Ovary (tissue), 3 donors: ENCODE data around the gene EIF3A.

Experiments used
- EP300 ChIP-seq: sonication (generic); formaldehyde crosslinking; IDR thresholded peaks from one replicate; pipeline ENCODE4 v1.6.1; 2017; ENCODE audit warnings: antibody characterized with exemption
- POLR2A ChIP-seq: fragments of 450-650 bp; IDR thresholded peaks from one replicate; pipeline ENCODE4 v1.6.1; 2017; ENCODE audit warnings: antibody characterized with exemption, mild to moderate bottlenecking, moderate library complexity
- TF ChIP-seq, protein P1 (sequence below), 3 donors: fragments of 450-650 bp in 2 of 3; fragments of 200-600 bp in 1 of 3; IDR thresholded peaks; one replicate each; pipeline versions ENCODE4 v1.5.1 to v1.8.0; 2016 to 2022; ENCODE audit warnings: antibody characterized with exemption in 3 of 3, mild to moderate bottlenecking in 1 of 3
- donor health status: DM: no; HTN: no; CAD: no.

DNA sequence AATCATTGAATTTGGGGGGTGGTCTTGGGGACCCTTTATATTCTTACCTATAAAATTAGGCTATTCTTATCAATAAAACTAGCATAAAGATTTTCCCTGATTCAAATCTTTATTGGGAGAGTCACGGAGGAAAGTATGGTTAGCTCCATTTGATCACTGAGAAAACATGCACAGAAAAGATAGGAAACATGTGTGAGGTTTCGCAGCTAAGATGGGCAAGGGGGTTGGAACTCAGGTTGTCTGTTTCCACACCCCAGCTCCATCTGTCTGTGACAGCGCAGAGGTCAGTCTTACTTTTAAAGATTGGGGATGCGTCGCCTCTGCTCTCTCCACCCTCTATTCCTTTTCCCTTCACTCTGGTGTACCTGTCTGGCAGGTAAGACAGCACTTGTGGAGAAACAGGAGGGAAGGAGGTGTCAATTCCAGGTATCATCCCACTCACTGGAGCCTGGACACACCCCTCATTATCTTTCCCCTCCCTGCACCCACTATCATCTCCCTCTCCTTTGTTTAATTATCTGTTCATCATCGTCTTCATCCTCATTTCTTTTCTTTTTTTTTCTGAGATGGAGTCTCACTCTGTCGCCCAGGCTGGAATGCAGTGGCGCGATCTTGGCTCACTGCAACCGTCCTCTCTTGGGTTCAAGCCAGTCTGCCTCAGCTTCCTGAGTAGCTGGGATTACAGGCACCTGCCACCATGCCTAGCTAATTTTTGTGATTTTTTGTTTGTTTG is 20.9 kb upstream of the EIF3A start:
- TF ChIP-seq, protein P1, sequence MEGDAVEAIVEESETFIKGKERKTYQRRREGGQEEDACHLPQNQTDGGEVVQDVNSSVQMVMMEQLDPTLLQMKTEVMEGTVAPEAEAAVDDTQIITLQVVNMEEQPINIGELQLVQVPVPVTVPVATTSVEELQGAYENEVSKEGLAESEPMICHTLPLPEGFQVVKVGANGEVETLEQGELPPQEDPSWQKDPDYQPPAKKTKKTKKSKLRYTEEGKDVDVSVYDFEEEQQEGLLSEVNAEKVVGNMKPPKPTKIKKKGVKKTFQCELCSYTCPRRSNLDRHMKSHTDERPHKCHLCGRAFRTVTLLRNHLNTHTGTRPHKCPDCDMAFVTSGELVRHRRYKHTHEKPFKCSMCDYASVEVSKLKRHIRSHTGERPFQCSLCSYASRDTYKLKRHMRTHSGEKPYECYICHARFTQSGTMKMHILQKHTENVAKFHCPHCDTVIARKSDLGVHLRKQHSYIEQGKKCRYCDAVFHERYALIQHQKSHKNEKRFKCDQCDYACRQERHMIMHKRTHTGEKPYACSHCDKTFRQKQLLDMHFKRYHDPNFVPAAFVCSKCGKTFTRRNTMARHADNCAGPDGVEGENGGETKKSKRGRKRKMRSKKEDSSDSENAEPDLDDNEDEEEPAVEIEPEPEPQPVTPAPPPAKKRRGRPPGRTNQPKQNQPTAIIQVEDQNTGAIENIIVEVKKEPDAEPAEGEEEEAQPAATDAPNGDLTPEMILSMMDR (IDR thresholded peaks at IDR 0.05), result no peak
- TF ChIP-seq EP300 (no peak), POLR2A (no peak)
